ENCODE data around the gene CENPS. TPM values are rescaled to one million over a fixed set of nuclear protein-coding genes. Genes with fewer than 3 reads are reported as not detected.
"Not testable (repeated sequence)": the region's sequence is repeated elsewhere in the genome, so short reads cannot be mapped to it uniquely, and the experiment has no call there.

The CENPS gene
- total RNA-seq, 1 donor from 2014 or later: 23.4 TPM

GRCh38 chr1:10399444-10399941 is 30.7 kb upstream of the CENPS start:
- no peaks in the 10 kb centered on the region for H3K9me3 Mint-ChIP-seq
- peak overlapping the region; percentile 77 for H3K27ac Mint-ChIP-seq
- peaks cover 23% of the 10 kb centered on the region for H3K36me3 Mint-ChIP-seq (ENCODE audit: low read depth)
- H3K4me3 Mint-ChIP-seq: peak overlapping the region; percentile 92
- H3K27me3 Mint-ChIP-seq (ENCODE audit: insufficient read depth): no peaks in the 10 kb centered on the region
- DNase-seq (ENCODE audit: low spot score): no peak
- intact Hi-C loops (cut with micrococcal nuclease): loop anchor here (2.0 to 5.0 kb wide), 2 partner anchors 489 to 1497 kb away; partner anchors contain the start of gene CTNNBIP1
- H3K4me1 Mint-ChIP-seq (ENCODE audit: low read depth): peaks cover 25% of the 10 kb centered on the region

DNA sequence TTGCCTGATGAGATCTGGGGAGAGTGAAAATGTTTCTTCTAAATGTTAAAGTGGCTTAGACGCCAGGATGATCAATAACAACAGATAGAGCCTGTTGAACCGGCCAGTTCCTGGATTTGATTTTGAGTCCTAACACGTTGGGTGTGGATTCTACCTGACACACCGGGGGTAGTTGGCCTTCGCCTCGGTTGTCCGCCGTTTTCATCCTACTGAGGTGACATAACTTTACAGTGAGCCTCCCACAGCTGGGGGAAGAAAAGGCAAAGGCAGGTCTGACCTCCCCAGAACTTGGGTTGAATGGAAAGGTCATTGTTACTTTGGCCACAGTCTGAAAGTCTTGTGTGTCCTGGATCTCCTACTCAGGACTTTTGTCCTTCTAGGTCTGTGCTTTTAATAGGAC is 30.2 kb upstream of the CENPS start:
- Mint-ChIP-seq H3K9me3 (no peaks in the 10 kb centered on the region), H3K27me3 (ENCODE audit: insufficient read depth) (no peaks in the 10 kb centered on the region), H3K4me1 (ENCODE audit: low read depth) (peaks cover 25% of the 10 kb centered on the region), H3K36me3 (ENCODE audit: low read depth) (peaks cover 27% of the 10 kb centered on the region), H3K4me3 (peak overlapping the region; percentile 92), H3K27ac (peak overlapping the region; percentile 77)
- intact Hi-C loops (cut with micrococcal nuclease): no loop called here
- no peak for DNase-seq (ENCODE audit: low spot score)

DNA sequence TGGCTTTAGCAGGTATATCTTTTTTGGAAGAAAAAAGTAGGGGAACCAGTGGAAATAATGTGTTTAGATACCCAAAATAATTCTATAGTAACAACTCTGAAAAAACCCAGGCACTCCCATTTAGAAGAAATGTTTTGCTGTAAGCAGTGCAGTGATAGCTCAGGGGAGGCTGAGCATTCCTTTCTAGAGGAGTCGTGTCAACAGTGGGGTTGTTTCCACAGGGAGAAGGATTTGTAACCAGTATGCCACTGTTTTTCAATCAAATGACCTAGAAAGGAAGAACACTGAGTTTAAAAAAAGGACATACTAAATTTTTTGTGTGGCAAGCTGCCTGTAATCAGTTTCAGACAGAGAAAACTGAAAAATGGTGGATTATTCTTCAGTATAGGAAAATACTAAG is 29.0 kb upstream of the CENPS start:
- Mint-ChIP-seq H3K27me3 (ENCODE audit: insufficient read depth) (no peaks in the 10 kb centered on the region), H3K9me3 (no peaks in the 10 kb centered on the region), H3K36me3 (ENCODE audit: low read depth) (peaks cover 27% of the 10 kb centered on the region), H3K27ac (no peak overlapping the region), H3K4me3 (no peak overlapping the region), H3K4me1 (ENCODE audit: low read depth) (peaks cover 25% of the 10 kb centered on the region)
- no peak for DNase-seq (ENCODE audit: low spot score)
- intact Hi-C loops (cut with micrococcal nuclease): no loop called here

GRCh38 chr1:10402729-10403274 is 27.4 kb upstream of the CENPS start:
- Mint-ChIP-seq H3K27ac (no peak overlapping the region), H3K4me1 (ENCODE audit: low read depth) (peaks cover 30% of the 10 kb centered on the region), H3K4me3 (no peak overlapping the region), H3K36me3 (ENCODE audit: low read depth) (peaks cover 42% of the 10 kb centered on the region), H3K27me3 (ENCODE audit: insufficient read depth) (no peaks in the 10 kb centered on the region), H3K9me3 (no peaks in the 10 kb centered on the region)
- no peak for DNase-seq (ENCODE audit: low spot score)
- intact Hi-C loops (cut with micrococcal nuclease): no loop called here

GRCh38 chr1:10407201-10407600 is 23.0 kb upstream of the CENPS start:
- intact Hi-C loops (cut with micrococcal nuclease): no loop called here
- H3K36me3 Mint-ChIP-seq (ENCODE audit: low read depth): peaks cover 52% of the 10 kb centered on the region
- no peak for DNase-seq (ENCODE audit: low spot score)
- H3K4me3 Mint-ChIP-seq: no peak overlapping the region
- peak overlapping the region; percentile 52 for H3K27ac Mint-ChIP-seq
- H3K4me1 Mint-ChIP-seq (ENCODE audit: low read depth): peaks cover 10% of the 10 kb centered on the region
- no peaks in the 10 kb centered on the region for H3K27me3 Mint-ChIP-seq (ENCODE audit: insufficient read depth)
- no peaks in the 10 kb centered on the region for H3K9me3 Mint-ChIP-seq

- peak; percentile 10 for DNase-seq (ENCODE audit: low spot score)
- peaks cover 61% of the 10 kb centered on the region for H3K36me3 Mint-ChIP-seq (ENCODE audit: low read depth)
- peak overlapping the region; percentile 90 for H3K27ac Mint-ChIP-seq
- no peaks in the 10 kb centered on the region for H3K27me3 Mint-ChIP-seq (ENCODE audit: insufficient read depth)
- intact Hi-C loops (cut with micrococcal nuclease): no loop called here
- no peaks in the 10 kb centered on the region for H3K9me3 Mint-ChIP-seq
- H3K4me3 Mint-ChIP-seq: peak overlapping the region; percentile 69
- H3K4me1 Mint-ChIP-seq (ENCODE audit: low read depth): peaks cover 16% of the 10 kb centered on the region
These were observed 14.9 kb upstream of the CENPS start for GRCh38 chr1:10415211-10415930.

GRCh38 chr1:10415967-10416366 is 14.3 kb upstream of the CENPS start:
- intact Hi-C loops (cut with micrococcal nuclease); DNase-seq (ENCODE audit: low spot score); H3K27ac Mint-ChIP-seq; H3K4me3 Mint-ChIP-seq; H3K9me3 Mint-ChIP-seq; H3K27me3 Mint-ChIP-seq (ENCODE audit: insufficient read depth): not testable (repeated sequence)
- H3K4me1 Mint-ChIP-seq (ENCODE audit: low read depth): peaks cover 16% of the 10 kb centered on the region
- H3K36me3 Mint-ChIP-seq (ENCODE audit: low read depth): peaks cover 63% of the 10 kb centered on the region

- DNase-seq (ENCODE audit: low spot score); H3K27ac Mint-ChIP-seq; intact Hi-C loops (cut with micrococcal nuclease); H3K27me3 Mint-ChIP-seq (ENCODE audit: insufficient read depth); H3K4me3 Mint-ChIP-seq; H3K9me3 Mint-ChIP-seq: not testable (repeated sequence)
- peaks cover 16% of the 10 kb centered on the region for H3K4me1 Mint-ChIP-seq (ENCODE audit: low read depth)
- H3K36me3 Mint-ChIP-seq (ENCODE audit: low read depth): peaks cover 45% of the 10 kb centered on the region
These were observed 11.5 kb upstream of the CENPS start for GRCh38 chr1:10418741-10419140.

GRCh38 chr1:10419351-10419750 is 10.9 kb upstream of the CENPS start:
- H3K27me3 Mint-ChIP-seq (ENCODE audit: insufficient read depth): no peaks in the 10 kb centered on the region
- no peak for DNase-seq (ENCODE audit: low spot score)
- no peak overlapping the region for H3K27ac Mint-ChIP-seq
- intact Hi-C loops (cut with micrococcal nuclease): no loop called here
- peaks cover 14% of the 10 kb centered on the region for H3K4me1 Mint-ChIP-seq (ENCODE audit: low read depth)
- peaks cover 45% of the 10 kb centered on the region for H3K36me3 Mint-ChIP-seq (ENCODE audit: low read depth)
- no peaks in the 10 kb centered on the region for H3K9me3 Mint-ChIP-seq
- H3K4me3 Mint-ChIP-seq: no peak overlapping the region

DNA sequence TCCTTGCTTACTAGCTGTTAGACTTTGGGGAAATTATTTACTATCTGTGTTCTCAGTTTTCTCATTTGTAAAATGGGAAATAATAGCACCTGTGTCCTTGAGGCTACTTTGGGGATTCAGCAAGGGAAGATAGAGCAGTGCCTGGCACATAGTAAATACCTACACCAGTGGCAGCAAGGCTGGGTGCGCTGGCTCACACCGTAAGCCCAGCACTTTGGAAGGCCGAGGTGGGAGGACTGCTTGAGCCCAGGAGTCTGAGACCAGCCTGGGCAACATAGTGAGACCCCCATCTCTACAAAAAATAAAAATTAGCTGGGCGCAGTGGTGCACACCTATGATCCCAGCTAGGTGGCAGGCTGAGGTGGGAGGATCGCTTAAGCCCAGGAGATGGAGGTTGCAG is 8.6 kb upstream of the CENPS start:
- DNase-seq (ENCODE audit: low spot score): no peak
- Mint-ChIP-seq H3K27ac (no peak overlapping the region), H3K4me1 (ENCODE audit: low read depth) (no peaks in the 10 kb centered on the region), H3K36me3 (ENCODE audit: low read depth) (peaks cover 34% of the 10 kb centered on the region), H3K27me3 (ENCODE audit: insufficient read depth) (no peaks in the 10 kb centered on the region), H3K4me3 (no peak overlapping the region), H3K9me3 (no peaks in the 10 kb centered on the region)
- intact Hi-C loops (cut with micrococcal nuclease): no loop called here

GRCh38 chr1:10424034-10424433 is 6.2 kb upstream of the CENPS start:
- Mint-ChIP-seq H3K4me3 (no peak overlapping the region), H3K4me1 (ENCODE audit: low read depth) (peaks cover 5% of the 10 kb centered on the region), H3K36me3 (ENCODE audit: low read depth) (peaks cover 18% of the 10 kb centered on the region), H3K27me3 (ENCODE audit: insufficient read depth) (no peaks in the 10 kb centered on the region), H3K9me3 (no peaks in the 10 kb centered on the region), H3K27ac (no peak overlapping the region)
- no peak for DNase-seq (ENCODE audit: low spot score)
- intact Hi-C loops (cut with micrococcal nuclease): no loop called here

DNA sequence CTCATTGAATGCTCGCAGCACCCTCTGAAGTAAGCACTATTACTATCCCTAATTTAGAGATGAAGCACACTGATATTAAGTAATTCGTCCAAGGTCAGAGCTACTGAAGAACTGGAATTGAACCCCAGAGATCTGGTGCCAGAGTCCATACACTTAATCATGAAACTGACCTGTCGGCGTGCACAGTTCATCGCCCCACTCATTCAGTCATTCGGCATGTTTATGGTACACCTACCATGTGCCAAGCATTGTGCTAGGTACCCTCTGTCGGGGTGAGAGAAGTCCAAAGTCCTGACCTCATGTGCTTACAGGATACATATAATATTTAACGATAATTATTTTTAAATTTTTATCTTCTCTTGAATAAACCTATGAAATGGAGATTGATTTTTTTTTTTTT is 5.6 kb upstream of the CENPS start:
- intact Hi-C loops (cut with micrococcal nuclease): no loop called here
- no peaks in the 10 kb centered on the region for H3K27me3 Mint-ChIP-seq (ENCODE audit: insufficient read depth)
- H3K4me1 Mint-ChIP-seq (ENCODE audit: low read depth): peaks cover 11% of the 10 kb centered on the region
- no peak for DNase-seq (ENCODE audit: low spot score)
- no peak overlapping the region for H3K27ac Mint-ChIP-seq
- no peaks in the 10 kb centered on the region for H3K9me3 Mint-ChIP-seq
- peaks cover 13% of the 10 kb centered on the region for H3K36me3 Mint-ChIP-seq (ENCODE audit: low read depth)
- H3K4me3 Mint-ChIP-seq: no peak overlapping the region

DNA sequence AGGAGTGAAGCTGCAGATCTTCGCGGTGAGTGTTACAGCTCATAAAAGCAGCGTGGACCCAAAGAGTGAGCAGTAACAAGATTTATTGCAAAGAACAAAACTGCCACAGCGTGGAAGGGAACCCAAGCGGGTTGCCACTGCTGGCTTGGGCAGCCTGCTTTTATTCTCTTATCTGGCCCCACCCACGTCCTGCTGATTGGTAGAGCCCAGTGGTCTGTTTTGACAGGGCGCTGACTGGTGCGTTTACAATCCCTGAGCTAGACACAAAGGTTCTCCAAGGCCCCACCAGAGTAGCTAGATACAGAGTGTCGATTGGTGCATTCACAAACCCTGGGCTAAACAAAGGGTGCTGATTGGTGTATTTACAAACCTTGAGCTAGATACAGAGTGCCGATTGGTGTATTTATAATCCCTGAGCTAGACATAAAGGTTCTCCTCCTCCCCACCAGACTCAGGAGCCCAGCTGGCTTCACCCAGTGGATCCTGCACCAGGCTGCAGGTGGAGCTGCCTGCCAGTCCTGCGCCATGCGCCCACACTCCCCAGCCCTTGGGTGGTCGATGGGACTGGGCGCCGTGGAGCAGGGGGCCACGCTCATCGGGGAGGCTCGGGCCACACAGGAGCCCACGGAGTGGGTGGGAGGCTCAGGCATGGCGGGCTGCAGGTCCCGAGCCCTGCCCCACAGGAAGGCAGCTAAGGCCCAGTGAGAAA is 4.3 kb upstream of the CENPS start:
- H3K36me3 Mint-ChIP-seq (ENCODE audit: low read depth); H3K4me3 Mint-ChIP-seq; H3K27ac Mint-ChIP-seq; DNase-seq (ENCODE audit: low spot score); H3K9me3 Mint-ChIP-seq; H3K27me3 Mint-ChIP-seq (ENCODE audit: insufficient read depth); intact Hi-C loops (cut with micrococcal nuclease): not testable (repeated sequence)
- peaks cover 18% of the 10 kb centered on the region for H3K4me1 Mint-ChIP-seq (ENCODE audit: low read depth)
